ENCODE data around the gene GGT1.
"Not testable (repeated sequence)": the region's sequence is repeated elsewhere in the genome, so short reads cannot be mapped to it uniquely, and the experiment has no call there.

Gene GGT1

DNA sequence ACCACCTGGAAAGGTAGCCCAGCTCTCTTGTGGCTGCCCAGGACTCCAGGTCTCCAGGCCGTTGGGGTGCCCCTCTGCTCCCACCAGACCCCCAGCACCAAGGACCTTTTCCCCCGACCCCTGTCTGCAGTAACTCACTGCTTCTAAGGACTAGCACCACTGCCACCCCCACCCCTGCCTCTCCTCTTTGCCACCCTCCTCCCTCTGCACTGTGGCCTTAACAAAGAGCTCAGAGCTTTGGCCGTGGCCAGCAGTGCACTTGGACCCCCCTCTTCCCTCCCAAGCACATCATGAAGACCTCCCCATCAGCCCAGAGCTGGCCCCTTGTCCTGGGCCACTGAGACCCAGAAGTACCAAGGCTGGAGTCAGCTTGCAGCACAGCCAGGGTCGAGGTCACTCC, 46.4 kb downstream of the GGT1 start:
- H3K27me3 ChIP-seq (ENCODE audit: control insufficient read depth in 3 of 3, insufficient read depth in 3 of 3, low read depth in 1 of 3, low read length in 3 of 3); H4K91ac ChIP-seq (ENCODE audit: low read depth, low read length, poor library complexity); H2BK15ac ChIP-seq (ENCODE audit: low read length); H3K36me3 ChIP-seq (replicated peaks in 1 of 2; ENCODE audit: control insufficient read depth in 2 of 2, insufficient read depth in 2 of 2, low read length in 2 of 2); H3K14ac ChIP-seq (ENCODE audit: low read length); H3K18ac ChIP-seq (ENCODE audit: low read length); H3K9ac ChIP-seq (ENCODE audit: low read depth, low read length, poor library complexity); H3K9me3 ChIP-seq (replicated peaks in 1 of 2; ENCODE audit: control insufficient read depth in 2 of 2, insufficient read depth in 1 of 2, low read depth in 1 of 2, low read length in 2 of 2); H2BK120ac ChIP-seq (ENCODE audit: low read depth, low read length); H3K79me1 ChIP-seq (ENCODE audit: low read depth, low read length); H3K4ac ChIP-seq (ENCODE audit: low read length); H4K8ac ChIP-seq (ENCODE audit: low read depth, low read length); H2BK12ac ChIP-seq (ENCODE audit: low read length); H2BK5ac ChIP-seq (ENCODE audit: low read length); H3K4me3 ChIP-seq (ENCODE audit: low read length in 2 of 2); H3K27ac ChIP-seq (replicated peaks; ENCODE audit: low read length); H3K4me2 ChIP-seq (ENCODE audit: insufficient read depth, low read length, poor library complexity, severe bottlenecking); H2AFZ ChIP-seq (ENCODE audit: low read length); H3K4me1 ChIP-seq (ENCODE audit: control insufficient read depth in 2 of 2, insufficient read depth in 1 of 2, low read depth in 1 of 2, low read length in 2 of 2); H3K23ac ChIP-seq (ENCODE audit: low read depth, low read length, poor library complexity); DNase-seq (ENCODE audit: low spot score); H2AK5ac ChIP-seq (ENCODE audit: low read depth, low read length): not testable (repeated sequence)
- no CpG with 5 or more reads among the region's 4 CpGs for WGBS, 2 donors (ENCODE audit: extremely low coverage in 2 of 2, insufficient read length in 2 of 2, insufficient replicate concordance in 1 of 2)

DNA sequence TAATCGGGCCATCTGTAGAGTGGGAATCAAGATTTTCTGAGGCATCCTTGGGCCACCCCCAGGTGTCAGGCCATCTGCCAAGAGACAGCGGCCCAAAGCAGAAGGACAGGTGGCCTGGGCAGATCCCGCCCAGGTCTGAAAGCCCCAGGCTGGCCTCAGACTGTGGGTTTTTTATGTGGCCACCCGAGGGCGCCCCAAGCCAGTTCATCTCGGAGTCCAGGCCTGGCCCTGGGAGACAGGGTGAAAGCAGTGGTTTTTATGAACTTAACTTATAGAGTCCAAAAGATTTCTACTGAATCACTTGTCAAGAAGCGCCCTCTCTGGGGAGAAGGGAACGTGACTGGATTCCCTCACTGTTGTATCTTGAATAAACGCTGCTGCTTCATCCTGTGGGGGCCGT, 47.9 kb downstream of the GGT1 start:
- WGBS, 2 donors (ENCODE audit: extremely low coverage in 2 of 2, insufficient read length in 2 of 2, insufficient replicate concordance in 1 of 2) = no CpG with 5 or more reads among the region's 10 CpGs
- H2BK5ac ChIP-seq (ENCODE audit: low read length); H3K36me3 ChIP-seq (replicated peaks in 1 of 2; ENCODE audit: control insufficient read depth in 2 of 2, insufficient read depth in 2 of 2, low read length in 2 of 2); H4K91ac ChIP-seq (ENCODE audit: low read depth, low read length, poor library complexity); H3K4me1 ChIP-seq (ENCODE audit: control insufficient read depth in 2 of 2, insufficient read depth in 1 of 2, low read depth in 1 of 2, low read length in 2 of 2); H3K4me2 ChIP-seq (ENCODE audit: insufficient read depth, low read length, poor library complexity, severe bottlenecking); H4K8ac ChIP-seq (ENCODE audit: low read depth, low read length); H3K4ac ChIP-seq (ENCODE audit: low read length); H2AK5ac ChIP-seq (ENCODE audit: low read depth, low read length); H3K9ac ChIP-seq (ENCODE audit: low read depth, low read length, poor library complexity); H3K27me3 ChIP-seq (ENCODE audit: control insufficient read depth in 3 of 3, insufficient read depth in 3 of 3, low read depth in 1 of 3, low read length in 3 of 3); H3K9me3 ChIP-seq (replicated peaks in 1 of 2; ENCODE audit: control insufficient read depth in 2 of 2, insufficient read depth in 1 of 2, low read depth in 1 of 2, low read length in 2 of 2); DNase-seq (ENCODE audit: low spot score); H3K4me3 ChIP-seq (ENCODE audit: low read length in 2 of 2); H3K14ac ChIP-seq (ENCODE audit: low read length); H2BK120ac ChIP-seq (ENCODE audit: low read depth, low read length); H2BK12ac ChIP-seq (ENCODE audit: low read length); H2BK15ac ChIP-seq (ENCODE audit: low read length); H3K27ac ChIP-seq (replicated peaks; ENCODE audit: low read length); H3K23ac ChIP-seq (ENCODE audit: low read depth, low read length, poor library complexity); H2AFZ ChIP-seq (ENCODE audit: low read length); H3K18ac ChIP-seq (ENCODE audit: low read length); H3K79me1 ChIP-seq (ENCODE audit: low read depth, low read length): not testable (repeated sequence)

- no CpG with 5 or more reads among the region's 3 CpGs for WGBS, 2 donors (ENCODE audit: extremely low coverage in 2 of 2, insufficient read length in 2 of 2, insufficient replicate concordance in 1 of 2)
- DNase-seq (ENCODE audit: low spot score) = not testable (repeated sequence)
Measured at GRCh38 chr22:24665395-24665794, 62.4 kb downstream of the GGT1 start.

GRCh38 chr22:24667904-24668303, 64.9 kb downstream of the GGT1 start:
- H3K36me3 ChIP-seq (replicated peaks in 1 of 2; ENCODE audit: control insufficient read depth in 2 of 2, insufficient read depth in 2 of 2, low read length in 2 of 2); H3K18ac ChIP-seq (ENCODE audit: low read length); H2BK12ac ChIP-seq (ENCODE audit: low read length); H2BK15ac ChIP-seq (ENCODE audit: low read length); H4K8ac ChIP-seq (ENCODE audit: low read depth, low read length); H3K9me3 ChIP-seq (replicated peaks in 1 of 2; ENCODE audit: control insufficient read depth in 2 of 2, insufficient read depth in 1 of 2, low read depth in 1 of 2, low read length in 2 of 2); H3K14ac ChIP-seq (ENCODE audit: low read length); H3K9ac ChIP-seq (ENCODE audit: low read depth, low read length, poor library complexity); H3K27ac ChIP-seq (replicated peaks; ENCODE audit: low read length); H3K4me1 ChIP-seq (ENCODE audit: control insufficient read depth in 2 of 2, insufficient read depth in 1 of 2, low read depth in 1 of 2, low read length in 2 of 2); DNase-seq (ENCODE audit: low spot score); H2AFZ ChIP-seq (ENCODE audit: low read length); H2BK5ac ChIP-seq (ENCODE audit: low read length); H3K23ac ChIP-seq (ENCODE audit: low read depth, low read length, poor library complexity); H2AK5ac ChIP-seq (ENCODE audit: low read depth, low read length); H3K4ac ChIP-seq (ENCODE audit: low read length); H3K79me1 ChIP-seq (ENCODE audit: low read depth, low read length); H3K4me2 ChIP-seq (ENCODE audit: insufficient read depth, low read length, poor library complexity, severe bottlenecking); H2BK120ac ChIP-seq (ENCODE audit: low read depth, low read length); H4K91ac ChIP-seq (ENCODE audit: low read depth, low read length, poor library complexity); H3K4me3 ChIP-seq (ENCODE audit: low read length in 2 of 2); H3K27me3 ChIP-seq (ENCODE audit: control insufficient read depth in 3 of 3, insufficient read depth in 3 of 3, low read depth in 1 of 3, low read length in 3 of 3): not testable (repeated sequence)
- no CpG with 5 or more reads among the region's 10 CpGs for WGBS, 2 donors (ENCODE audit: extremely low coverage in 2 of 2, insufficient read length in 2 of 2, insufficient replicate concordance in 1 of 2)

More at GRCh38 chr22:24665395-24665794, 62.4 kb downstream of the GGT1 start:
- H3K14ac ChIP-seq (ENCODE audit: low read length); H4K91ac ChIP-seq (ENCODE audit: low read depth, low read length, poor library complexity); H3K4me2 ChIP-seq (ENCODE audit: insufficient read depth, low read length, poor library complexity, severe bottlenecking); H3K4me3 ChIP-seq (ENCODE audit: low read length in 2 of 2); H3K9ac ChIP-seq (ENCODE audit: low read depth, low read length, poor library complexity); H2BK12ac ChIP-seq (ENCODE audit: low read length); H3K27me3 ChIP-seq (ENCODE audit: control insufficient read depth in 3 of 3, insufficient read depth in 3 of 3, low read depth in 1 of 3, low read length in 3 of 3); H2BK5ac ChIP-seq (ENCODE audit: low read length); H3K27ac ChIP-seq (replicated peaks; ENCODE audit: low read length); H3K36me3 ChIP-seq (replicated peaks in 1 of 2; ENCODE audit: control insufficient read depth in 2 of 2, insufficient read depth in 2 of 2, low read length in 2 of 2); H3K4me1 ChIP-seq (ENCODE audit: control insufficient read depth in 2 of 2, insufficient read depth in 1 of 2, low read depth in 1 of 2, low read length in 2 of 2); H2AFZ ChIP-seq (ENCODE audit: low read length); H3K9me3 ChIP-seq (replicated peaks in 1 of 2; ENCODE audit: control insufficient read depth in 2 of 2, insufficient read depth in 1 of 2, low read depth in 1 of 2, low read length in 2 of 2); H3K4ac ChIP-seq (ENCODE audit: low read length); H3K79me1 ChIP-seq (ENCODE audit: low read depth, low read length); H4K8ac ChIP-seq (ENCODE audit: low read depth, low read length); H3K23ac ChIP-seq (ENCODE audit: low read depth, low read length, poor library complexity); H3K18ac ChIP-seq (ENCODE audit: low read length); H2AK5ac ChIP-seq (ENCODE audit: low read depth, low read length); H2BK15ac ChIP-seq (ENCODE audit: low read length); H2BK120ac ChIP-seq (ENCODE audit: low read depth, low read length): not testable (repeated sequence)

Data from neuronal stem cell (in vitro differentiated cells).